CD4-positive, CD25-positive, alpha-beta regulatory T cell (primary cell): ENCODE results near the gene RYR3. TPM values are rescaled to one million over a fixed set of nuclear protein-coding genes. Genes with fewer than 3 reads are reported as not detected.

Source experiments
- ATAC-seq, 2 donors: fragments of 150-1000 bp; cut with Tn5 transposase; one replicate each; pipeline ENCODE4 v1.10.0; 2021; ENCODE audit warnings: low read depth in 2 of 2, moderate number of reproducible peaks in 2 of 2, moderate library complexity in 1 of 2
- DNase-seq, 3 donors: peaks; one replicate each; pipeline versions ENCODE4 v3.0.0 to v3.0.0-alpha.2; 2012 to 2022; ENCODE audit warnings: mixed read lengths in 1 of 3
- H3K27ac ChIP-seq: one replicate; pipeline ENCODE4 v1.7.0; 2013; ENCODE audit warnings: mild to moderate bottlenecking, low read length; ENCODE audit not compliant: insufficient read depth, poor library complexity, severe bottlenecking
- H3K27me3 ChIP-seq: one replicate; pipeline ENCODE4 v1.7.0; 2013; ENCODE audit warnings: low read length; ENCODE audit not compliant: control insufficient read depth, insufficient read depth
- H3K36me3 ChIP-seq: one replicate; pipeline ENCODE4 v1.7.0; 2013; ENCODE audit warnings: mild to moderate bottlenecking, low read length, moderate library complexity; ENCODE audit not compliant: control insufficient read depth, insufficient read depth
- H3K4me1 ChIP-seq: 2 replicates; pipeline ENCODE4 v1.7.0; 2013; ENCODE audit warnings: mild to moderate bottlenecking, low read length; ENCODE audit not compliant: insufficient read depth, control insufficient read depth, poor library complexity, severe bottlenecking
- H3K4me3 ChIP-seq: one replicate; pipeline ENCODE4 v1.7.0; 2013; ENCODE audit warnings: low read depth, mild to moderate bottlenecking, low read length, moderate library complexity
- H3K9me3 ChIP-seq, 2 experiments: 1 replicate in 1 of 2; 2 replicates in 1 of 2; pipeline ENCODE4 v1.7.0; 2013; ENCODE audit warnings: low read length in 2 of 2, mild to moderate bottlenecking in 1 of 2, moderate library complexity in 1 of 2; ENCODE audit not compliant: control insufficient read depth in 2 of 2
- H3K27ac Mint-ChIP-seq, 3 donors: one replicate each; pipeline ENCODE4 v1.8.0; 2020 to 2022; ENCODE audit warnings: mild to moderate bottlenecking in 3 of 3, mixed read lengths in 3 of 3, moderate library complexity in 2 of 3
- H3K27me3 Mint-ChIP-seq: one replicate; pipeline ENCODE4 v1.8.0; 2022; ENCODE audit warnings: mild to moderate bottlenecking, mixed read lengths
- H3K36me3 Mint-ChIP-seq: one replicate; pipeline ENCODE4 v1.8.0; 2020; ENCODE audit warnings: mixed read lengths
- H3K4me1 Mint-ChIP-seq, 4 donors: one replicate each; pipeline ENCODE4 v1.8.0; 2020 to 2022; ENCODE audit warnings: mixed read lengths in 4 of 4, mild to moderate bottlenecking in 1 of 4
- H3K4me3 Mint-ChIP-seq, 4 donors: one replicate each; pipeline ENCODE4 v1.8.0; 2020 to 2022; ENCODE audit warnings: mild to moderate bottlenecking in 4 of 4, mixed read lengths in 4 of 4, moderate library complexity in 3 of 4
- H3K9me3 Mint-ChIP-seq, 7 donors: one replicate each; pipeline ENCODE4 v1.8.0; 2020 to 2022; ENCODE audit warnings: mixed read lengths in 7 of 7, mild to moderate bottlenecking in 3 of 7, moderate library complexity in 2 of 7
- polyA plus RNA-seq, 4 donors: library from polyadenylated mRNA; unstranded; fragments of 300-500 nt; fragmentation: Illumina TruSeq; gene quantifications; one replicate each; pipeline ENCODE4 v1.2.3, GENCODE V29; 2021
- total RNA-seq: library from RNA; stranded (reverse); gene quantifications from one replicate; pipeline ENCODE4 v1.2.3, GENCODE V29; 2022

Gene RYR3
- total and polyA plus RNA-seq, 5 donors from 2014 or later = 0.05 to 0.19 (median 0.09) TPM; not detected in 1

- Mint-ChIP-seq H3K27me3 (no peaks in the 10 kb centered on the region), H3K27ac (no peak overlapping the region), H3K9me3 (peaks cover 0 to 2% (median 0%) of the 10 kb centered on the region in 7 donors), H3K4me1 (no peaks in the 10 kb centered on the region), H3K36me3 (no peaks in the 10 kb centered on the region), H3K4me3 (no peak overlapping the region)
- H3K27ac ChIP-seq = no peak overlapping the region
- ATAC-seq = no peak
- no peak for DNase-seq
- no peaks in the 10 kb centered on the region for H3K36me3 ChIP-seq
- H3K27me3 ChIP-seq = peaks cover 3% of the 10 kb centered on the region
- H3K4me3 ChIP-seq = no peak overlapping the region
- H3K4me1 ChIP-seq = no peaks in the 10 kb centered on the region
- H3K9me3 ChIP-seq = no peaks in the 10 kb centered on the region
These were observed 483.7 kb downstream of the RYR3 start for GRCh38 chr15:33794453-33794852.

DNA sequence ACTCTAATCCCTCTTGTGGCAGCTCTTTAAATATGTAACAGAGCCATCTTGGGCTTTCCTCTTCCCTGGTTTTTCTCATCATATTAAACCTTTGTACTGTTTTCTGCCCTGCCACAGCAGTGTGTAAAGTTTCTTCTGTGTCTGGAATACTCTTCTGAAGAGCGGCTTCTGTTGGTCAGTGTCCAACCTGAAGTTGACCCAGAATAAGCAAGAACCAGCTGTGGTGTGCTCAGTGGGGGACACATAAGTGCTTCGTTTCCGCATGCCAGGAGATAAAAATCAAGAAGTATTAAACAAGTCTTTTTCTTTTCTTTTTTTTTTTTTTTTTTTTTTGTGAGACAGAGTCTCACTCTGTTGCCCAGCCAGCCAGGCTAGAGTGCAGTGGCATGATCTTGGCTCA is 484.3 kb downstream of the RYR3 start:
- DNase-seq (no peak), ATAC-seq (no peak)
- peaks cover 3% of the 10 kb centered on the region for H3K27me3 ChIP-seq
- Mint-ChIP-seq H3K4me3 (no peak overlapping the region), H3K4me1 (no peaks in the 10 kb centered on the region), H3K27ac (no peak overlapping the region), H3K36me3 (no peaks in the 10 kb centered on the region), H3K27me3 (no peaks in the 10 kb centered on the region), H3K9me3 (peaks cover 0 to 2% (median 0%) of the 10 kb centered on the region in 7 donors)
- no peaks in the 10 kb centered on the region for H3K36me3 ChIP-seq
- H3K4me3 ChIP-seq = no peak overlapping the region
- H3K4me1 ChIP-seq = no peaks in the 10 kb centered on the region
- no peaks in the 10 kb centered on the region for H3K9me3 ChIP-seq
- no peak overlapping the region for H3K27ac ChIP-seq

GRCh38 chr15:33797651-33798050 is 486.9 kb downstream of the RYR3 start:
- no peak overlapping the region for H3K27ac ChIP-seq
- no peak overlapping the region for H3K4me3 Mint-ChIP-seq
- no peaks in the 10 kb centered on the region for H3K4me1 Mint-ChIP-seq
- peaks cover 2% of the 10 kb centered on the region for H3K27me3 ChIP-seq
- peaks cover 0 to 2% (median 0%) of the 10 kb centered on the region in 7 donors for H3K9me3 Mint-ChIP-seq
- H3K36me3 ChIP-seq = no peaks in the 10 kb centered on the region
- H3K36me3 Mint-ChIP-seq = no peaks in the 10 kb centered on the region
- DNase-seq (no peak), ATAC-seq (no peak)
- H3K4me3 ChIP-seq = no peak overlapping the region
- H3K9me3 ChIP-seq = no peaks in the 10 kb centered on the region
- H3K4me1 ChIP-seq = no peaks in the 10 kb centered on the region
- H3K27me3 Mint-ChIP-seq = peaks cover 4% of the 10 kb centered on the region
- H3K27ac Mint-ChIP-seq = peak overlapping the region in 1 of 3 donors; percentile 16

DNA sequence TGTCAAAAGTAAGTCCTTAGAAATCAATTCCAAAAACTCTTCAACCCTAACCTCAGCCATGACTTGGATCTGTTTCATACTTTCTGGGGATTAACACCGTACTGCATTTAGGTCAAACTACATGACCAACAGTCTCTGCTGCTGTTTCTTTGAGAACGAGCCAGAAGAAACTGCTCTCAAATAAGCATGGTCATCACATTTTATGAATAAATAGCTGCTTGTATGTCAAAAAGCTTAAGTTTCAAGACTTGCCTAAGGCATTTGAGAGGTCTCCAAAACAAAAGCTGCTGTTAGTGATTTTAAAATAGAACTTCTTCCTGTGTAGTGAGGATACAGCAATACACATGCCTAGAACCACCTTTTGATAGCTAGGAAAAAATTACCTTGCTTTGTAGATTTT is 491.2 kb downstream of the RYR3 start:
- no peaks in the 10 kb centered on the region for H3K9me3 ChIP-seq
- H3K27ac ChIP-seq = no peak overlapping the region
- H3K27me3 ChIP-seq = peaks cover 2% of the 10 kb centered on the region
- H3K4me1 Mint-ChIP-seq = no peaks in the 10 kb centered on the region
- no peak overlapping the region for H3K27ac Mint-ChIP-seq
- H3K36me3 Mint-ChIP-seq = no peaks in the 10 kb centered on the region
- no peaks in the 10 kb centered on the region for H3K4me1 ChIP-seq
- no peak for ATAC-seq
- no peaks in the 10 kb centered on the region for H3K36me3 ChIP-seq
- H3K27me3 Mint-ChIP-seq = peaks cover 4% of the 10 kb centered on the region
- no peak overlapping the region for H3K4me3 Mint-ChIP-seq
- no peak overlapping the region for H3K4me3 ChIP-seq
- H3K9me3 Mint-ChIP-seq = peaks cover 0 to 3% (median 0%) of the 10 kb centered on the region in 7 donors
- peak in 1 of 3 donors; percentile 2 for DNase-seq

- H3K27me3 Mint-ChIP-seq = no peaks in the 10 kb centered on the region
- Histone ChIP-seq H3K27ac (no peak overlapping the region), H3K4me1 (no peaks in the 10 kb centered on the region), H3K27me3 (no peaks in the 10 kb centered on the region), H3K36me3 (no peaks in the 10 kb centered on the region), H3K9me3 (no peaks in the 10 kb centered on the region), H3K4me3 (no peak overlapping the region)
- ATAC-seq (no peak), DNase-seq (no peak)
- peaks cover 0 to 2% (median 0%) of the 10 kb centered on the region in 7 donors for H3K9me3 Mint-ChIP-seq
- H3K27ac Mint-ChIP-seq = no peak overlapping the region
- H3K4me3 Mint-ChIP-seq = no peak overlapping the region
- no peaks in the 10 kb centered on the region for H3K36me3 Mint-ChIP-seq
- no peaks in the 10 kb centered on the region for H3K4me1 Mint-ChIP-seq
These were observed 496.9 kb downstream of the RYR3 start for GRCh38 chr15:33807665-33808064.

DNA sequence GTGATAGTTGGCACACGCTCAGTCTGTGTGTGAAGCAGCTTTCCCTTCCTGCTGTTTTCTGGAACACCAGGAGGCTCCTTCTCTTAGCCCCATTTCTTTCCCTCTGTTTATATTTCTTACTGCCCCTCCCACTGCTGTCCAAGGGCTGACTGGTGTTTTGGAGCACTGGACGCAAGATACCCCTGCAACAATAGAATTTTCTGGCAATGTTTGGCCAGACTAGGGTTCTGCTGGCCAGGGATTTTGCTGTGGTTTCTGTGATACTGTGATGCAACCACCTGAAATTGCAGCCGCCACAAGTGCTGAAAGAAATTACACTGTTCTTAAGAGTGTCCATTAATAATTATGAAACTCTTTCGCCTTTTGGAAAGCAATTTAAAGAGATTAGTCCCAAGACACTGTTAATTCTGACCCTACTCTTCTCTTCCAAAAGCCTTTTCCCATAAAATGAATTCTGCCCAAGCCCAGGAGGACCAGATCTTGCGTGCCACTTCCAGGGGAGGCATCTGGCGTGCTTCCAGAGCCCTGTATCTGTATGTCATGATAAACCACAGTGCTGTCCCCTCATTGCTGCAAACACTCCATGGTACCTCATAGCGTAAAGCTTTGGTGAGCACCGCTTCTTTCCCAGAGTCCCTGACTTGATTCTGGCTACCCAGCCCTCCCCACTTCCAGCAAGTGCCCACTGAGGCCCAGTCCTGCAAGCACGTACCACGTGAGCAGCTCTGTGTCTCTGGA is 498.1 kb downstream of the RYR3 start:
- H3K4me1 Mint-ChIP-seq = no peaks in the 10 kb centered on the region
- H3K4me3 Mint-ChIP-seq = no peak overlapping the region

GRCh38 chr15:33810073-33810595 is 499.4 kb downstream of the RYR3 start:
- no peaks in the 10 kb centered on the region for H3K4me1 Mint-ChIP-seq
- no peak overlapping the region for H3K27ac Mint-ChIP-seq
- no peak for DNase-seq
- Histone ChIP-seq H3K27ac (no peak overlapping the region), H3K4me1 (no peaks in the 10 kb centered on the region), H3K27me3 (no peaks in the 10 kb centered on the region), H3K36me3 (no peaks in the 10 kb centered on the region), H3K9me3 (no peaks in the 10 kb centered on the region), H3K4me3 (no peak overlapping the region)
- H3K27me3 Mint-ChIP-seq = no peaks in the 10 kb centered on the region
- H3K9me3 Mint-ChIP-seq = peaks cover 0 to 2% (median 0%) of the 10 kb centered on the region in 7 donors
- no peak for ATAC-seq
- no peak overlapping the region for H3K4me3 Mint-ChIP-seq
- H3K36me3 Mint-ChIP-seq = no peaks in the 10 kb centered on the region

More for the DNA sequence above, 498.1 kb downstream of the RYR3 start:
- Histone ChIP-seq H3K4me3 (no peak overlapping the region), H3K27me3 (no peaks in the 10 kb centered on the region), H3K4me1 (no peaks in the 10 kb centered on the region), H3K9me3 (no peaks in the 10 kb centered on the region), H3K27ac (no peak overlapping the region), H3K36me3 (no peaks in the 10 kb centered on the region)
- Mint-ChIP-seq H3K27me3 (no peaks in the 10 kb centered on the region), H3K36me3 (no peaks in the 10 kb centered on the region), H3K9me3 (peaks cover 0 to 2% (median 0%) of the 10 kb centered on the region in 7 donors), H3K27ac (no peak overlapping the region)
- no peak for ATAC-seq
- no peak for DNase-seq

- no peaks in the 10 kb centered on the region for H3K27me3 ChIP-seq
- H3K4me3 Mint-ChIP-seq = no peak overlapping the region
- H3K27me3 Mint-ChIP-seq = no peaks in the 10 kb centered on the region
- ATAC-seq (no peak), DNase-seq (no peak)
- H3K36me3 ChIP-seq = no peaks in the 10 kb centered on the region
- no peak overlapping the region for H3K4me3 ChIP-seq
- H3K4me1 ChIP-seq = no peaks in the 10 kb centered on the region
- no peak overlapping the region for H3K27ac Mint-ChIP-seq
- peaks cover 0 to 2% (median 0%) of the 10 kb centered on the region in 7 donors for H3K9me3 Mint-ChIP-seq
- H3K4me1 Mint-ChIP-seq = no peaks in the 10 kb centered on the region
- H3K9me3 ChIP-seq = no peaks in the 10 kb centered on the region
- no peak overlapping the region for H3K27ac ChIP-seq
- H3K36me3 Mint-ChIP-seq = no peaks in the 10 kb centered on the region
These were observed 500.0 kb downstream of the RYR3 start for GRCh38 chr15:33810806-33811205.
